Stomach (tissue), 4 donors: ENCODE results near the gene USP44.

Experiments used
- POLR2A ChIP-seq, 4 donors: fragments of 450-650 bp; IDR thresholded peaks; one replicate each; pipeline ENCODE4 v1.6.1; 2016; ENCODE audit warnings: antibody characterized with exemption in 4 of 4, control low read depth in 2 of 4, mild to moderate bottlenecking in 1 of 4, moderate library complexity in 1 of 4
- POLR2AphosphoS5 ChIP-seq, 3 donors: sonication (generic); formaldehyde crosslinking; IDR thresholded peaks; one replicate each; pipeline ENCODE4 v1.6.1; 2016; ENCODE audit warnings: antibody characterized with exemption in 3 of 3
- TF ChIP-seq, protein P1 (sequence below), 7 experiments: fragments of 450-650 bp in 4 of 7; fragments of 200-600 bp in 3 of 7; sonication (generic) in 3 of 7; IDR thresholded peaks; one replicate each; pipeline ENCODE4 v1.5.1; 2016 to 2019; ENCODE audit warnings: antibody characterized with exemption in 7 of 7, control low read depth in 2 of 7, mild to moderate bottlenecking in 1 of 7

DNA sequence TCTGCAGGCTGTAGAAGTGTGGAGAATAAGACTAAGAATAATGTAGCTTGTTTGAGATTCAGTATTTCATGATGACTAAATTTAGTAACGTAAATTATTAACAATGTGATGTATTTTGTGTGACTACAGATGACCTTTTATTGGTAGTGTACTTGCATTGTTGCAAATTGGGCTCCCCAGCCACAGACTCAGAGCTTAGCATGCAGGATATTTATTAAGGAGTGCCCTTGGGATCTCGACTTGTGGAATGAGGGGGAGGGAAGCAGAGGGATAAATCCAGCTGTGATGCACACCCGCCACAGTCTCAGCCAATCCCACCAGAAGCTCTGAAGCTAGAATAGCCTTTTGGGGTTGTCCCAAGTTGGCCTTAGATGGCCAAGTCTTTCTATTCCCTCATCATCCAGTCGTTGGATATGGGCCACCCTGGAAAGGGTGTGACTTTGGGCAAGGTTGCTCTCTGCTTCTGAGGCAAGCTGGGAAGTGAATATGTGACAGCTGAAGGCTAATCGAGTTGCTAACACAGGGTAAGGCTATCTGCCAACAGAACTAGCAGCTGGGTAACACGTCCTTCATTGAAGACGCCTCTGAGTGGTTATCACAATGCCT, 42.1 kb upstream of the USP44 start:
- TF ChIP-seq, protein P1, sequence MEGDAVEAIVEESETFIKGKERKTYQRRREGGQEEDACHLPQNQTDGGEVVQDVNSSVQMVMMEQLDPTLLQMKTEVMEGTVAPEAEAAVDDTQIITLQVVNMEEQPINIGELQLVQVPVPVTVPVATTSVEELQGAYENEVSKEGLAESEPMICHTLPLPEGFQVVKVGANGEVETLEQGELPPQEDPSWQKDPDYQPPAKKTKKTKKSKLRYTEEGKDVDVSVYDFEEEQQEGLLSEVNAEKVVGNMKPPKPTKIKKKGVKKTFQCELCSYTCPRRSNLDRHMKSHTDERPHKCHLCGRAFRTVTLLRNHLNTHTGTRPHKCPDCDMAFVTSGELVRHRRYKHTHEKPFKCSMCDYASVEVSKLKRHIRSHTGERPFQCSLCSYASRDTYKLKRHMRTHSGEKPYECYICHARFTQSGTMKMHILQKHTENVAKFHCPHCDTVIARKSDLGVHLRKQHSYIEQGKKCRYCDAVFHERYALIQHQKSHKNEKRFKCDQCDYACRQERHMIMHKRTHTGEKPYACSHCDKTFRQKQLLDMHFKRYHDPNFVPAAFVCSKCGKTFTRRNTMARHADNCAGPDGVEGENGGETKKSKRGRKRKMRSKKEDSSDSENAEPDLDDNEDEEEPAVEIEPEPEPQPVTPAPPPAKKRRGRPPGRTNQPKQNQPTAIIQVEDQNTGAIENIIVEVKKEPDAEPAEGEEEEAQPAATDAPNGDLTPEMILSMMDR (IDR thresholded peaks at IDR 0.05) = no peak
- TF ChIP-seq POLR2A (IDR thresholded peaks at IDR 0.05) = no peak
- no peak for TF ChIP-seq POLR2AphosphoS5 (IDR thresholded peaks at IDR 0.05)
